Spleen (tissue), 7 donors: ENCODE data around the gene SLC27A1.

Experiments
- POLR2A ChIP-seq, 3 donors: fragments of 450-650 bp; IDR thresholded peaks; one replicate each; pipeline ENCODE4 v1.5.1; 2017; ENCODE audit warnings: antibody characterized with exemption in 3 of 3, mild to moderate bottlenecking in 1 of 3
- POLR2AphosphoS5 ChIP-seq, 3 donors: sonication (generic); formaldehyde crosslinking; IDR thresholded peaks; one replicate each; pipeline ENCODE4 v1.5.1; 2017; ENCODE audit warnings: antibody characterized with exemption in 3 of 3
- TF ChIP-seq, protein P1 (sequence below), 11 experiments: fragments of 200-600 bp in 7 of 11; fragments of 450-650 bp in 4 of 11; sonication (generic) in 4 of 11; IDR thresholded peaks in 8 of 11; conservative IDR thresholded peaks in 3 of 11; 1 replicate in 7 of 11; 2 replicates in 4 of 11; pipeline versions ENCODE4 v1.4.0 to v1.8.0; 2016 to 2021; ENCODE audit warnings: antibody characterized with exemption in 11 of 11, inconsistent platforms in 4 of 11, mild to moderate bottlenecking in 1 of 11
- donor health status: DM: no; HTN: no; CAD: no; lungs with moderate emphysema.
- donor health status: DM: no; HTN: no; CAD: no.
- donor health status: DM: no; HTN: no; CAD: no.

DNA sequence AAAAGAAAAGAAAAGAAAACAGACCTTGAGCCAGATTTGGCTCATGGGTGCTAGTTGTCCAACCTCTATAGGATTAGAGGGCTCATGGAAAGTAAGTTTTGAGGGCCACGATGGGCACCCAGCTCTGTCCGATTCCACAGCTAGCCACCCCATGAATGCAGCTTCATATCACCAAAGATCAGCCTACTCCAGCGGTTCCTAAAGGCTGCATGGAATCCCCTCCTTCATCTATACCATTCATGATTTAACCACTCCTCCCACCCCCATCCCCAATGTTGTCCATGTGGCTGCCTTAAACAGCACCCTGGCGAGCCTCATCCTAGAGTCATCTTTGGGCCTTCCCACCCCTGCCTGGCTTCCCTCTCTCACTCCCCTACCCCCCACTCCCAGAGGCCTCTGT, 48.4 kb upstream of the SLC27A1 start:
- TF ChIP-seq, protein P1, sequence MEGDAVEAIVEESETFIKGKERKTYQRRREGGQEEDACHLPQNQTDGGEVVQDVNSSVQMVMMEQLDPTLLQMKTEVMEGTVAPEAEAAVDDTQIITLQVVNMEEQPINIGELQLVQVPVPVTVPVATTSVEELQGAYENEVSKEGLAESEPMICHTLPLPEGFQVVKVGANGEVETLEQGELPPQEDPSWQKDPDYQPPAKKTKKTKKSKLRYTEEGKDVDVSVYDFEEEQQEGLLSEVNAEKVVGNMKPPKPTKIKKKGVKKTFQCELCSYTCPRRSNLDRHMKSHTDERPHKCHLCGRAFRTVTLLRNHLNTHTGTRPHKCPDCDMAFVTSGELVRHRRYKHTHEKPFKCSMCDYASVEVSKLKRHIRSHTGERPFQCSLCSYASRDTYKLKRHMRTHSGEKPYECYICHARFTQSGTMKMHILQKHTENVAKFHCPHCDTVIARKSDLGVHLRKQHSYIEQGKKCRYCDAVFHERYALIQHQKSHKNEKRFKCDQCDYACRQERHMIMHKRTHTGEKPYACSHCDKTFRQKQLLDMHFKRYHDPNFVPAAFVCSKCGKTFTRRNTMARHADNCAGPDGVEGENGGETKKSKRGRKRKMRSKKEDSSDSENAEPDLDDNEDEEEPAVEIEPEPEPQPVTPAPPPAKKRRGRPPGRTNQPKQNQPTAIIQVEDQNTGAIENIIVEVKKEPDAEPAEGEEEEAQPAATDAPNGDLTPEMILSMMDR (IDR thresholded peaks at IDR 0.05 in 8 of 11, conservative IDR thresholded peaks at IDR 0.05 in 3 of 11): no peak
- TF ChIP-seq POLR2A (IDR thresholded peaks at IDR 0.05) (no peak), POLR2AphosphoS5 (IDR thresholded peaks at IDR 0.05) (no peak)
